ENCODE results near the gene ENOX2. TPM values are rescaled to one million over a fixed set of nuclear protein-coding genes. Genes with fewer than 3 reads are reported as not detected.
"Not testable (repeated sequence)": the region's sequence is repeated elsewhere in the genome, so short reads cannot be mapped to it uniquely, and the experiment has no call there.

Gene ENOX2
- total RNA-seq, 1 donor from 2014 or later, result 12.3 TPM

- DNase-seq (ENCODE audit: low read depth, low spot score), result no peak
These were observed 144.9 kb downstream of the ENOX2 start for GRCh38 chrX:130758072-130758471.

GRCh38 chrX:130756233-130756632, 146.8 kb downstream of the ENOX2 start:
- no peak for DNase-seq (ENCODE audit: low read depth, low spot score)

GRCh38 chrX:130754353-130754752, 148.7 kb downstream of the ENOX2 start:
- no peak for DNase-seq (ENCODE audit: low read depth, low spot score)

GRCh38 chrX:130746709-130747342, 156.2 kb downstream of the ENOX2 start:
- no peak for DNase-seq (ENCODE audit: low read depth, low spot score)

GRCh38 chrX:130746077-130746476, 156.9 kb downstream of the ENOX2 start:
- DNase-seq (ENCODE audit: low read depth, low spot score), result no peak

GRCh38 chrX:130741584-130741983, 161.4 kb downstream of the ENOX2 start:
- DNase-seq (ENCODE audit: low read depth, low spot score), result no peak

- no peak for DNase-seq (ENCODE audit: low read depth, low spot score)
These were observed 161.9 kb downstream of the ENOX2 start for GRCh38 chrX:130741151-130741550.

GRCh38 chrX:130738638-130739195, 164.3 kb downstream of the ENOX2 start:
- DNase-seq (ENCODE audit: low read depth, low spot score), result no peak

- DNase-seq (ENCODE audit: low read depth, low spot score), result no peak
These were observed 168.3 kb downstream of the ENOX2 start for GRCh38 chrX:130734713-130735112.

GRCh38 chrX:130728208-130728607, 174.8 kb downstream of the ENOX2 start:
- DNase-seq (ENCODE audit: low read depth, low spot score), result no peak

- no peak for DNase-seq (ENCODE audit: low read depth, low spot score)
These were observed 176.3 kb downstream of the ENOX2 start for GRCh38 chrX:130726661-130727060.

- DNase-seq (ENCODE audit: low read depth, low spot score), result no peak
These were observed 177.5 kb downstream of the ENOX2 start for GRCh38 chrX:130725519-130725918.

GRCh38 chrX:130719413-130719812, 183.6 kb downstream of the ENOX2 start:
- no peak for DNase-seq (ENCODE audit: low read depth, low spot score)

GRCh38 chrX:130718137-130718536, 184.9 kb downstream of the ENOX2 start:
- no peak for DNase-seq (ENCODE audit: low read depth, low spot score)

GRCh38 chrX:130716781-130717413, 186.1 kb downstream of the ENOX2 start:
- no peak for DNase-seq (ENCODE audit: low read depth, low spot score)

- DNase-seq (ENCODE audit: low read depth, low spot score), result no peak
These were observed 186.7 kb downstream of the ENOX2 start for GRCh38 chrX:130716346-130716745.

GRCh38 chrX:130715299-130715698, 187.7 kb downstream of the ENOX2 start:
- no peak for DNase-seq (ENCODE audit: low read depth, low spot score)

GRCh38 chrX:130714665-130715064, 188.3 kb downstream of the ENOX2 start:
- DNase-seq (ENCODE audit: low read depth, low spot score), result no peak

- no peak for DNase-seq (ENCODE audit: low read depth, low spot score)
These were observed 188.9 kb downstream of the ENOX2 start for GRCh38 chrX:130714135-130714534.

GRCh38 chrX:130709178-130709577, 193.8 kb downstream of the ENOX2 start:
- DNase-seq (ENCODE audit: low read depth, low spot score), result not testable (repeated sequence)

- DNase-seq (ENCODE audit: low read depth, low spot score), result no peak
These were observed 197.4 kb downstream of the ENOX2 start for GRCh38 chrX:130705591-130705990.

- DNase-seq (ENCODE audit: low read depth, low spot score), result no peak
These were observed 198.7 kb downstream of the ENOX2 start for GRCh38 chrX:130704053-130705038.

All from pulmonary artery endothelial cell (primary cell).